Activated T-helper 1 cell treated with anti-CD3 and anti-CD28 coated beads, Interleukin-2, amount 50 U/mL, for 16 hours (primary cell): Measurements from ENCODE around the gene PPP4R3B.

Experiments
- DNase-seq, 2 donors: peaks; one replicate each; pipeline ENCODE4 v3.0.0-alpha.2; 2020; ENCODE audit warnings: low read depth in 1 of 2, low spot score in 1 of 2

The PPP4R3B gene

GRCh38 chr2:55617175-55618024 lies at the start of gene PPP4R3B:
Gene PPP4R3B, minus strand, starts transcription at chr2:55617622. Its CDS starts 337 bp downstream, at chr2:55617285.
- DNase-seq, result peak; percentile 95 to 98

- no peak for DNase-seq
These were observed 35.8 kb upstream of the PPP4R3B start for GRCh38 chr2:55653255-55653654.

GRCh38 chr2:55649211-55649610 lies 31.8 kb upstream of the PPP4R3B start:
- no peak for DNase-seq

- no peak for DNase-seq
These were observed 19.4 kb upstream of the PPP4R3B start for GRCh38 chr2:55636831-55637230.

GRCh38 chr2:55628931-55629330 lies 11.5 kb upstream of the PPP4R3B start:
- DNase-seq, result no peak

- DNase-seq, result no peak
These were observed 10.5 kb upstream of the PPP4R3B start for GRCh38 chr2:55627915-55628314.

- DNase-seq, result no peak
These were observed 4.4 kb upstream of the PPP4R3B start for GRCh38 chr2:55621802-55622201.

GRCh38 chr2:55620123-55620779 lies 2.8 kb upstream of the PPP4R3B start:
- no peak for DNase-seq

GRCh38 chr2:55618275-55619055 lies 1.0 kb upstream of the PPP4R3B start:
- DNase-seq, result peak; percentile 25 to 34

GRCh38 chr2:55618025-55618274 lies 528 bp upstream of the PPP4R3B start:
- no peak for DNase-seq

- peak in 1 of 2 donors; percentile 8 for DNase-seq
These were observed 759 bp downstream of the PPP4R3B start for GRCh38 chr2:55616551-55617174.

GRCh38 chr2:55611997-55612396 lies 5.4 kb downstream of the PPP4R3B start:
- DNase-seq, result no peak

GRCh38 chr2:55610954-55611743 lies 6.3 kb downstream of the PPP4R3B start:
- no peak for DNase-seq

- no peak for DNase-seq
These were observed 7.4 kb downstream of the PPP4R3B start for GRCh38 chr2:55609938-55610578.

GRCh38 chr2:55609193-55609794 lies 8.1 kb downstream of the PPP4R3B start:
- DNase-seq, result no peak

- DNase-seq, result no peak
These were observed 9.7 kb downstream of the PPP4R3B start for GRCh38 chr2:55607717-55608116.

- no peak for DNase-seq
These were observed 13.3 kb downstream of the PPP4R3B start for GRCh38 chr2:55604027-55604565.

- DNase-seq, result no peak
These were observed 15.6 kb downstream of the PPP4R3B start for GRCh38 chr2:55601849-55602248.

GRCh38 chr2:55598056-55598795 lies 19.2 kb downstream of the PPP4R3B start:
- no peak for DNase-seq
